ENCODE data around the gene SRI.
"Not testable (repeated sequence)": the region's sequence is repeated elsewhere in the genome, so short reads cannot be mapped to it uniquely, and the experiment has no call there.

Gene SRI

DNA sequence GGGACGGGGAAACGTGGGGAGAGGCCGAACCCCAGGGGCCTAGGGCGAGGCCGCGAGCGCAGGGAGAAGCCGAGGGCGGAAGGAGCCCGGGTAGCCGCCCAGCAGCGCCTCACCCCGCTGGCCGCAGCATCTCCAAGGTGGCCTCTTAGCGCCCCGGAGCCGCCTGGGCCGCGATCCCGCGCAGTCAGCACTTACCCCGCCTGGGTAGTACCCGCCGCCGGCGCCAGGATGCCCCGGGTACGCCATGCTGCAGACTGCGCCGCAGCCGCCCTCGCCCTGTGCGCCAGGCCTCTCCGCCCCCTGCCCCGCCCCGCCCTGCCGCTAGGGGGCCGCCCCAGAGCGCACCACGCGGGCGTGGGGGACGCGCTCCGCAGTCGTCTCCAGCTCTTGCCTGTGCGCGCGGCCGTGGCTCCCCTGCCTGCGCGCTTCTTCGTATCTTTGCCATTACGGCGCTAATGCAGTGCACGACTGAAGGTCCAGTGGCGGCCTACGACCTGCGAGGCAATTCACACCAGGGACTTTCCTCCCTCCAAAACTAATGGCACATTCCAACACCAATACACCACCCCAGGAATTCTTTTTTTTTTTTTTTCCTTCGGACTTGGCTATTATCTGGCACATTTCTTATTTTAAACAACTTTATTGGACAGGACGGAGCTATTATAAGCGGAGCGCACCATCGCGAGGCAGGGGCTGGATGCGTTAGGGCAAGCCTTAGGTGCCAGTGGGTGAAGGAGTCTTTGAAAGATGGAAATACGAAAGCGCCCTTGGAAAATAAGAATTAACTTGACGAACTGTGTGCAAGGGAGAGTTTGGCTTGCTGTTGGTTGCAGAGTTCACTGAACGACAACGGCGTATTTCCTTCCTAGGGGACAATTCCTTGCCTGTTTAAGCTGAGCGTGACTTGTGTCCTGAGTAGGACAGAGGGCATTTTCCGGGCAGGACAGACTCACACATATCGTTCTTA, at the start of gene SRI:
TSS of gene SRI (minus strand) at position 258 of the 967 bp plus-strand sequence. CDS start at position 246, 12 bp downstream.
- DNase-seq = peak; percentile 53

GRCh38 chr7:88269586-88269985, 49.7 kb upstream of the SRI start:
- no peak for DNase-seq

- no peak for DNase-seq
Measured at GRCh38 chr7:88268858-88269257, 49.0 kb upstream of the SRI start.

DNA sequence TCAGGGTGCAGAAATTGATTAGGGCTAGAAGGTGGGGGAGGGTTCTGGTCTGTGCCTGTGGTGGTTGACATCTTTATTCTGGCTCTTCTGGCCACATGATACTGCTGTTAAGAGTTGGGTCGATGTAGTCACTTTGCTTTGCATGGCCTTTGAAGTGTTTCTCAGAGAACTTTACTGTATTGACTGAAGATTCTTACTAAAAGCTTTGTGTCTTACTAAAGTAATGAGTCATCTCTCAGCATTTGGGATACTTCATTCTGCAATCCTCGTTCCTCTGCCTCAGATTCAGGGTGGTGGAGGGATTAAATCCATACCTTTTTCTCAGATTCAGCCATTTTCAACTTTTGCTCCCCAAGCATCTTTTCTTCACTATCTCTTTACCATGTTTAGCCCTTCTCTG, 48.2 kb upstream of the SRI start:
- DNase-seq = no peak

DNA sequence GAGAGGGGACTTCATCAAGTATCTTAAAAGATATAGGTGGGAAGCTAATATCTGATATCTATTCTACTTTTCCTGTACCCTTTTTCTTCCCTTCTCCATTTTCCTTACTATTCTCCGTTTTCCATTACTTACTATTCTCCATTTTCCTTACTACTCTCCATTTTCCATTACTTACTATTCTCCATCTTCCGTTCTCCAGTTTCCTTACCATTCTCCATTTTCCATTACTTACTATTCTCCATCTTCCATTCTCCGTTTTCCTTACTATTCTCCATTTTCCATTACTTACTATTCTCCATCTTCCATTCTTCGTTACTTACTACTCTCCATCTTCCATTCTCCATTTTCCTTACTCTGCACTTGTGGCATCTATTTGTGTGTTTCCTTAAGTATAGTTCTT, 47.6 kb upstream of the SRI start:
- no peak for DNase-seq

- not testable (repeated sequence) for DNase-seq
Measured at GRCh38 chr7:88264987-88265386, 45.1 kb upstream of the SRI start.

DNA sequence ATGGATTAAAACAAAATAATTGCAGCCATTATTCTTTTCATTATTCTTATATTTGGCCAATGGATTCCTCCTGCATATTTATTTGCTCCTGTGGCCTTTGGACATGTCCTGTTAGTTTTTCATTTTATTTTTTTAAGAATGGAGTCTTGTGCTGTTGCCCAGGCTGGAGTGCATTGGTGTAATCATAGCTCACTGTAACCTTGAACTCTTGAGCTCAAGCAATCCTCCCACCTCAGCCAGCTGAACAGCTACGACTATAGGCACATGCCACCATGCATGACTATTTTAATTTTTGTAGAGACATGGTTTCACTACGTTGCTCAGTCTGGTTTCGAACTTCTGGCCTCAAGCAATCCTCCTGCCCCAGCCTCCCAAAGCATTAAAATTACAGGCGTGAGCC, 42.7 kb upstream of the SRI start:
- DNase-seq = no peak

DNA sequence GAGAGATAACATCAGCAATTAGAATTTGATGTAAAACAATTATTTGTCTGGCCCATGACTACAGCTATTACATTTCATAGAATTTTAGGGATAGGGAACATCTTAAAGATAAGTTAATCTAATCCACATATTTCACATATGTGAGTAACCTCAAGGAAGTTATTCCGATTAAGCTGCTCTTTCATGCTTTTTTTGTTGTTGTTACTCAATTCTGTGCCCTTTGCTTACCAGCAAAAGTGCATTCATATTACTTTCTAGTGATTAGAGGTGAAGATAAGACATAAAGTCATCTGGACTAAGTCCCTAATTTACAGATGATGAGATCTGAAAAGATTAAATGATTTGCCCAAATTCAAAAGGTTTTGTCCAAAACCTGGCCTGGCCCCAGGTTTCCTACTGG, 40.9 kb upstream of the SRI start:
- DNase-seq = no peak

GRCh38 chr7:88259656-88260380, 40.0 kb upstream of the SRI start:
- no peak for DNase-seq

DNA sequence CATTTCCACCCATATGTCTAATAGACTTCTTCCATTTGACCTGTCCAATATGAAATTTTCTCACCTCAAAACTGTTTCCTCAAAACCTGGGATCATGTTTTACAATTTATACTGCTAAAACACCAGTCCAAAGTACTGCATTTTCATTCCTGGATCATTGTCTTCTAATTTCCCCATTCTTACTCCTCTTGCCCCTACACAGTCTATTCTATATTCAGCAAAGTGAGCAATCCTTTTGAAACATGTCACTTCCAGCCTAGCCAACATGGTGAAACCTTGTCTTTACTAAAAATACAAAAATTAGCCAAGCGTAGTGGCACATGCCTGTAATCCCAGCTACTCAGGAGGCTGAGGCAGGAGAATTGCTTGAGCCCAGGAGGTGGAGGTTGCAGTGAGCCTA, 38.5 kb upstream of the SRI start:
- not testable (repeated sequence) for DNase-seq

- DNase-seq = no peak
Measured at GRCh38 chr7:88256906-88257305, 37.1 kb upstream of the SRI start.

- no peak for DNase-seq
Measured at GRCh38 chr7:88254721-88255424, 35.0 kb upstream of the SRI start.

DNA sequence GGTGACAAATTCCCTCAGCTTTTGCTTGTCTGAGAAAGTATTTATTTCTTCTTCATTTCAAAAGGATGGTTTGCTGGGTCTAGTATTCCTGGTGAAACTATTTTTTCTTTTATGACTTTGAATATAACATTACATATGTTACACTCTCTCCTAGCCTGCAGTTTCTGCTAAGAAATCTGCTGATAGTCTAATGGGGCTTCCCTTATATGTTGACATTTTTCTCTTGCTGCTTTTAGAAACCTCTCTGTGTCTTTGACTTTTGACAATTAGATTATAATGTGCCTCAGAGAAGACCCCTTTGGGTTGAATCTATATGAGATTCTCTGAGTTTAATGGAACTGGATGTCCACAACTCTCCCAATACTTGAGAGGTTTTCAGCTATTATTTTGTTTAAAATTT, 33.8 kb upstream of the SRI start:
- DNase-seq = no peak

DNA sequence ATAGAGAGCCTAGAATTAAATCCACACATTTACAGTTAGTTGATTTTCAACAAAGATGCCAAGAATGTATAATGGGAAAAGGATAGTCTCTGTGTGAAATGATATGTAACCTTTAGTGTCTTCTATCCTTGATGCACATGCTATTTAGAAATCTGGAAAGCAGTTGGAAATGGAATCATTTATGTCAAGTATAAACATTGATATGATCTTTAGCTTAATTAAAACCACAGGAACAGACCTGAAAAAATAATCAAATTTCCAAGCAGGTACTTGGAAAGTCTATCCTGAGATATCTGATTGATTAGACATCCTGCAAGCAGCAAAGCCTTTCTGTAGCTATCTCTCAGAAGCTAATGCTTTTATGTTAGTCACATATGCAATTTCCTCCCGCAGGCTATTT, 24.4 kb upstream of the SRI start:
- no peak for DNase-seq

DNA sequence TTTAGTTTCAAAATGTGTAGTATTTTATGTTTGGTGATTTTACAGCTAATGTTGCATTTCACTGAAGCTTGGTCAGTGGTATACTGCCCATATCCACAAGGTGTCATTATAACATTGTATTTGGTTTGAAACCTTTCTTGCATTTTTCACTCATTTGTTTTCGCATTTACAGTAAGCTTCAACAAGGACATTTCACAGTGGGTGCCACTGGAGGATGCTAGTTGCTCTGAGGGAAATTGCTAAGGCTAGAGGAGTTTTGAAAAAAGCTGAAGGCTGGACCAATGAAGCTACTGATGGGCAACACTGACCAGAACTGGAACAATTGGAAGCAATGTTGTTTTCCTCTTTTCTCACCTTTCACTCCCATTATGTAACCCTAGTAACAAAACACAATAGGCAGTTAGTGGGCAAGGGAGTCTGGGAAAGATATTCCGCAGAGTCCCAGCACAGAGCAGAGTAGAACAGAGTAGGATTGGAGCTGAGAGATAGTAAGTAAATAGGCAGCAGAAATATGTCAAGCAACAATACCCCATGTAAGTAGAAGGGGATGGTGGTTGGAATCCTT, 23.6 kb upstream of the SRI start:
- DNase-seq = peak; percentile 50

GRCh38 chr7:88239852-88240251, 20.0 kb upstream of the SRI start:
- DNase-seq = no peak

GRCh38 chr7:88233828-88234227, 14.0 kb upstream of the SRI start:
- DNase-seq = no peak

- no peak for DNase-seq
Measured at GRCh38 chr7:88230646-88231045, 10.8 kb upstream of the SRI start.

DNA sequence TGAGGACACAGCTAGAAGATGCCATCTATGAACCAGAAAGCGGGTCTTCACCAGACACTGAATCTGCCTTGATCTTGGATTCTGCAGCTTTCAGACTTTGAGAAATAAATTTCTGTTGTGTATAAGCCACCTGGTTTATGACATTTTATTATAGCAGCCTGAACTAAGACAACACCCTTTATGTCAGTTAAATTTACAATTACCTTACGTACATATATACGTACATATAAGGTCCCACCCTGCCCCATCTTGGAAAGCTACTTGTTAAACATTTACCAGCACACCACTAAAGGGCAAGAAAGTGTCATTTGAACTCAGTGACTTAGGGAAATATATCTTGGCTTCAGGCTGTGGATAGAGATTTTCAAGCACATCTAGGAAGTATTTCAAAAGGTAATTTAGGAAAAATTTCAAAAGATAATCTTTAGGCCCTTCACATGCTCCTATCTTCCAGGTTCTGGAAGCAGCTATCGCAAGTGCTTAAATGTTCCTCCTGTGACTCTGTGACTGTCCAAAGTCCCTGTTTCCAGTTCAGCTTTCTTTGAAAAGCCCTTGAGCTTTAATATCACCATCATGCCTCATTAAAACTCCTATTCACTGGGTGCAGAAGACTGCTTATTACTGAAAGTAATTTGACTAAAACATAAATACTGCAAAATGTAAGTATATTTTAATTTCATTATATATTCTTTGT, 9.6 kb upstream of the SRI start:
- DNase-seq = no peak

GRCh38 chr7:88226886-88227516, 7.2 kb upstream of the SRI start:
- no peak for DNase-seq

DNA sequence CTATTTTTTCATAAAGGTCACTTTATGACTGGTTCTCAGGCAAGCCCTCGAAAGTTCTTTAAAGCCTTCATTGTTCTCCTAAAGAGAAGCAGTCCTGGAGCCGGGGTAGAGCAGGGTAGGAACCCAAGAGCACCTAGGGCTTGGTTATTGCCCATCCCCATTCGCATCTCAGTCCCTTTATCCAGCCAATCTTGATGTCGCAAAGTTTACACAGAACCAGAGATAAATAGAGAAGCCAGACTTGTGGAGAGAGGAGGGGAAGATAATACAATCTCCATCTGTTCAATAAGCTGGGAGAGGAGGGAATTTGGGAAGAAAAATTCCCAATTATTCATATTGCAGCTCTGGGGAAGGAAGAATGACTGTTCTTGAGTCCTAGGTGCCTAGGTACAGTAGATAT, 6.4 kb upstream of the SRI start:
- no peak for DNase-seq
